ENCODE measurements around the gene ITGBL1.

ITGBL1 gene

DNA sequence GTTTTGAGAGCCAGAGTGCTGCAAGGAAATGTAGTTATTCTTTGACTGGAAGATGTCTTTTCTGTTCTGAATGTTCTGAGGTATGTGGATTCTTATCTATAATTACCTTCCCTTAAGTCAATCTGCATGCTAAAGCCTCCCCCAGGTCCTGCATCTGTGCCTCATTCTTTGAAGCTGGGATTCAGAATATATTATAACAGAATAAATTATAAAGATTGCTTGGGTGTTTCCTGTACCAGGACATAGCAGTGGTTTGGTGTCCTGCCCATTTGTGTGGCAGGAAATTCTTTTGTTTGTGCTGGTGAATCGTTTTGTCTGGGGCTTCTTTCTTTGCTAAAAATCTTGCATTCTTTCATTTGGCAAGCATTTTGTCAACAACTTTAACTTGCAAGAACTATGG is 60.2 kb downstream of the ITGBL1 start:
- ChIA-PET POLR2A (ENCODE audit: low non-redundant PET) (no interaction called here), CTCF (no interaction called here)
- H3K27ac ChIP-seq, result no peak overlapping the region
- TF ChIP-seq, protein P1, sequence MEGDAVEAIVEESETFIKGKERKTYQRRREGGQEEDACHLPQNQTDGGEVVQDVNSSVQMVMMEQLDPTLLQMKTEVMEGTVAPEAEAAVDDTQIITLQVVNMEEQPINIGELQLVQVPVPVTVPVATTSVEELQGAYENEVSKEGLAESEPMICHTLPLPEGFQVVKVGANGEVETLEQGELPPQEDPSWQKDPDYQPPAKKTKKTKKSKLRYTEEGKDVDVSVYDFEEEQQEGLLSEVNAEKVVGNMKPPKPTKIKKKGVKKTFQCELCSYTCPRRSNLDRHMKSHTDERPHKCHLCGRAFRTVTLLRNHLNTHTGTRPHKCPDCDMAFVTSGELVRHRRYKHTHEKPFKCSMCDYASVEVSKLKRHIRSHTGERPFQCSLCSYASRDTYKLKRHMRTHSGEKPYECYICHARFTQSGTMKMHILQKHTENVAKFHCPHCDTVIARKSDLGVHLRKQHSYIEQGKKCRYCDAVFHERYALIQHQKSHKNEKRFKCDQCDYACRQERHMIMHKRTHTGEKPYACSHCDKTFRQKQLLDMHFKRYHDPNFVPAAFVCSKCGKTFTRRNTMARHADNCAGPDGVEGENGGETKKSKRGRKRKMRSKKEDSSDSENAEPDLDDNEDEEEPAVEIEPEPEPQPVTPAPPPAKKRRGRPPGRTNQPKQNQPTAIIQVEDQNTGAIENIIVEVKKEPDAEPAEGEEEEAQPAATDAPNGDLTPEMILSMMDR (conservative IDR thresholded peaks at IDR 0.05; ENCODE audit: low read depth), result no peak
- no peak for DNase-seq (ENCODE audit: low spot score)

- H3K27ac ChIP-seq, result no peak overlapping the region
- ChIA-PET POLR2A (ENCODE audit: low non-redundant PET) (no interaction called here), CTCF (interaction anchor here (0.8 to 1.8 kb wide), 4 partner anchors 239 to 369 kb away, joined by 3 to 12 read pairs (median 6); no protein-coding TSS in a partner anchor)
- no peak for DNase-seq (ENCODE audit: low spot score)
- TF ChIP-seq, protein P1 (conservative IDR thresholded peaks at IDR 0.05; ENCODE audit: low read depth), result no peak
These were observed 61.6 kb downstream of the ITGBL1 start for GRCh38 chr13:101514100-101514499.

- ChIA-PET CTCF (interaction anchor here (0.6 to 1.8 kb wide), 5 partner anchors 239 to 859 kb away, joined by 3 to 12 read pairs (median 4); no protein-coding TSS in a partner anchor), POLR2A (ENCODE audit: low non-redundant PET) (no interaction called here)
- TF ChIP-seq, protein P1 (conservative IDR thresholded peaks at IDR 0.05; ENCODE audit: low read depth), result peak; percentile 79
- no peak overlapping the region for H3K27ac ChIP-seq
- DNase-seq (ENCODE audit: low spot score), result peak; percentile 42
These were observed 62.3 kb downstream of the ITGBL1 start for GRCh38 chr13:101514695-101515275.

- ChIA-PET CTCF (interaction anchor here (1.8 kb wide), 1 partner anchor 242 kb away, joined by 12 read pairs; no protein-coding TSS in a partner anchor), POLR2A (ENCODE audit: low non-redundant PET) (no interaction called here)
- DNase-seq (ENCODE audit: low spot score), result no peak
- TF ChIP-seq, protein P1 (conservative IDR thresholded peaks at IDR 0.05; ENCODE audit: low read depth), result no peak
- no peak overlapping the region for H3K27ac ChIP-seq
These were observed 63.0 kb downstream of the ITGBL1 start for GRCh38 chr13:101515504-101515903.

DNA sequence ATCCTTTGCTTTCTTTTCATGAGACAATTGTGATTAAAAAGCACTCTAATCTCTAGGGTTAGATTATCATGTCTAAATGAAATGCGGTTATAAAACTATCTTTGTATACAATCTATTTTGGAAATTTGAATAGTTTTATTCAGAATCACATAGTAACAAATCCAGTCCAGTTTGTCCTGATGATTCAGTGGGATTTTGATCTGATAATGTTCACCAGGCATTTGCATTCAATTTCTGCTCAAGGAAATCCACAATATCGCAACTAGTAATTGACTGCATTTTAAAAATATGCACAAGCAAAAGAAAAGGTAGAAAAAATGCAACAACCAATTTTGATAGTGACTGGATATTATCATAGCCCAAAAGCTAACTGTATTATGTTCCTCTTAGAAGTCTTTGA is 63.8 kb downstream of the ITGBL1 start:
- no peak overlapping the region for H3K27ac ChIP-seq
- CTCF ChIA-PET, result interaction anchor here (0.7 to 0.8 kb wide), 2 partner anchors 19 to 468 kb away, joined by 3 to 5 read pairs; no protein-coding TSS in a partner anchor
- TF ChIP-seq, protein P1 (conservative IDR thresholded peaks at IDR 0.05; ENCODE audit: low read depth), result no peak
- no peak for DNase-seq (ENCODE audit: low spot score)
- POLR2A ChIA-PET (ENCODE audit: low non-redundant PET), result no interaction called here

GRCh38 chr13:101520672-101521071 is 68.2 kb downstream of the ITGBL1 start:
- ChIA-PET POLR2A (ENCODE audit: low non-redundant PET) (no interaction called here), CTCF (interaction anchor here (0.6 kb wide), 1 partner anchor 237 kb away, joined by 3 read pairs; no protein-coding TSS in a partner anchor)
- TF ChIP-seq, protein P1 (conservative IDR thresholded peaks at IDR 0.05; ENCODE audit: low read depth), result no peak
- DNase-seq (ENCODE audit: low spot score), result no peak
- no peak overlapping the region for H3K27ac ChIP-seq

Measured in RWPE1 (cell line).